H54 (cell line): ENCODE results near the gene RELN.
"Not testable (repeated sequence)": the region's sequence is repeated elsewhere in the genome, so short reads cannot be mapped to it uniquely, and the experiment has no call there.

Experiments used
- DNase-seq: peaks from one replicate; pipeline ENCODE4 v3.0.0; 2011; ENCODE audit warnings: low spot score, mixed read lengths; ENCODE audit not compliant: insufficient read length
- FAIRE-seq: peaks from 3 replicates; lab custom pipeline; 2011; peaks lifted over from hg19 to GRCh38; lab: Jason Lieb, UNC
- POLR2A ChIP-seq: IDR thresholded peaks from 2 replicates; pipeline ENCODE4 v1.6.1; 2011; ENCODE audit warnings: low read depth, mild to moderate bottlenecking, low read length

The RELN gene

GRCh38 chr7:103803631-103804030, 185.8 kb downstream of the RELN start:
- DNase-seq (no peak), FAIRE-seq (no peak)
- TF ChIP-seq POLR2A: no peak

- no peak for FAIRE-seq
- no peak for TF ChIP-seq POLR2A
Observed at GRCh38 chr7:103799298-103799697, 190.2 kb downstream of the RELN start.

GRCh38 chr7:103797647-103798307, 191.7 kb downstream of the RELN start:
- DNase-seq (no peak), FAIRE-seq (no peak)
- TF ChIP-seq POLR2A: no peak

More at GRCh38 chr7:103799298-103799697, 190.2 kb downstream of the RELN start:
- DNase-seq: no peak

GRCh38 chr7:103796327-103796962, 193.0 kb downstream of the RELN start:
- DNase-seq (no peak), FAIRE-seq (no peak)
- TF ChIP-seq POLR2A: no peak

- TF ChIP-seq POLR2A: no peak
- no peak for FAIRE-seq
- no peak for DNase-seq
Observed at GRCh38 chr7:103795787-103796186, 193.7 kb downstream of the RELN start.

- no peak for TF ChIP-seq POLR2A
- FAIRE-seq (no peak), DNase-seq (no peak)
Observed at GRCh38 chr7:103795107-103795506, 194.4 kb downstream of the RELN start.

GRCh38 chr7:103794424-103794823, 195.0 kb downstream of the RELN start:
- no peak for TF ChIP-seq POLR2A
- no peak for FAIRE-seq
- no peak for DNase-seq

GRCh38 chr7:103793614-103794013, 195.8 kb downstream of the RELN start:
- FAIRE-seq (no peak), DNase-seq (no peak)
- no peak for TF ChIP-seq POLR2A

GRCh38 chr7:103791894-103792293, 197.6 kb downstream of the RELN start:
- FAIRE-seq (no peak), DNase-seq (no peak)
- no peak for TF ChIP-seq POLR2A

GRCh38 chr7:103787041-103787440, 202.4 kb downstream of the RELN start:
- not testable (repeated sequence) for FAIRE-seq, DNase-seq

- no peak for TF ChIP-seq POLR2A
- FAIRE-seq: no peak
- DNase-seq: no peak
Observed at GRCh38 chr7:103784646-103785286, 204.7 kb downstream of the RELN start.

- FAIRE-seq: no peak
- no peak for DNase-seq
- TF ChIP-seq POLR2A: no peak
Observed at GRCh38 chr7:103781409-103781808, 208.0 kb downstream of the RELN start.

GRCh38 chr7:103780561-103780960, 208.9 kb downstream of the RELN start:
- not testable (repeated sequence) for FAIRE-seq, DNase-seq

GRCh38 chr7:103777440-103777839, 212.0 kb downstream of the RELN start:
- DNase-seq (no peak), FAIRE-seq (no peak)
- TF ChIP-seq POLR2A: no peak
